ENCODE measurements around the gene CD300LF.

- TF ChIP-seq, protein P1, sequence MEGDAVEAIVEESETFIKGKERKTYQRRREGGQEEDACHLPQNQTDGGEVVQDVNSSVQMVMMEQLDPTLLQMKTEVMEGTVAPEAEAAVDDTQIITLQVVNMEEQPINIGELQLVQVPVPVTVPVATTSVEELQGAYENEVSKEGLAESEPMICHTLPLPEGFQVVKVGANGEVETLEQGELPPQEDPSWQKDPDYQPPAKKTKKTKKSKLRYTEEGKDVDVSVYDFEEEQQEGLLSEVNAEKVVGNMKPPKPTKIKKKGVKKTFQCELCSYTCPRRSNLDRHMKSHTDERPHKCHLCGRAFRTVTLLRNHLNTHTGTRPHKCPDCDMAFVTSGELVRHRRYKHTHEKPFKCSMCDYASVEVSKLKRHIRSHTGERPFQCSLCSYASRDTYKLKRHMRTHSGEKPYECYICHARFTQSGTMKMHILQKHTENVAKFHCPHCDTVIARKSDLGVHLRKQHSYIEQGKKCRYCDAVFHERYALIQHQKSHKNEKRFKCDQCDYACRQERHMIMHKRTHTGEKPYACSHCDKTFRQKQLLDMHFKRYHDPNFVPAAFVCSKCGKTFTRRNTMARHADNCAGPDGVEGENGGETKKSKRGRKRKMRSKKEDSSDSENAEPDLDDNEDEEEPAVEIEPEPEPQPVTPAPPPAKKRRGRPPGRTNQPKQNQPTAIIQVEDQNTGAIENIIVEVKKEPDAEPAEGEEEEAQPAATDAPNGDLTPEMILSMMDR (IDR thresholded peaks at IDR 0.05), result no peak
- TF ChIP-seq ZFX (IDR thresholded peaks at IDR 0.05; ENCODE audit: borderline replicate concordance), result no peak
These were observed 27.4 kb upstream of the CD300LF start for GRCh38 chr17:74740173-74740572.

All from 22Rv1 (cell line).